IMR-90 (cell line): ENCODE results near the gene CYP2B6. TPM values are rescaled to one million over a fixed set of nuclear protein-coding genes. Genes with fewer than 3 reads are reported as not detected.

ENCODE experiments used
- ATAC-seq: fragments of 200-7000 bp; cut with Tn5 transposase; 2 replicates; pipeline ENCODE4 v1.9.1; 2020; ENCODE audit warnings: low read depth, mild to moderate bottlenecking, moderate library complexity
- BruUV-seq: library from RNA; stranded (reverse); fragments of 400-500 nt; replicated peaks from 2 replicates; lab custom pipeline; 2021; lab: Mats Ljungman, UMichigan
- CTCF ChIA-PET: fragments of 300-600 bp; formaldehyde crosslinking; extraction: SDS; loops from one replicate; lab custom pipeline; 2021; ENCODE audit warnings: antibody characterized with exemption; lab: Yijun Ruan, JAX
- POLR2A ChIA-PET: fragments of 300-600 bp; sonication (Branson Sonifier 250); formaldehyde crosslinking; loops from one replicate; lab custom pipeline; 2022; ENCODE audit warnings: antibody characterized with exemption; ENCODE audit not compliant: unreplicated experiment; lab: Charles Lee
- DNase-seq: peaks from one replicate; pipeline ENCODE4 v3.0.0; 2013
- H2AFZ ChIP-seq: replicated peaks from 2 replicates; pipeline ENCODE3; 2013; ENCODE audit warnings: low read length, mild to moderate bottlenecking; ENCODE audit not compliant: poor library complexity
- H2AK5ac ChIP-seq: 2 replicates; pipeline ENCODE4 v1.6.1; 2013; ENCODE audit warnings: low read depth, low read length, inconsistent platforms
- H2AK9ac ChIP-seq: replicated peaks from 2 replicates; pipeline ENCODE3; 2013; ENCODE audit warnings: mild to moderate bottlenecking, low read depth, low read length, moderate library complexity; ENCODE audit not compliant: poor library complexity
- H2BK120ac ChIP-seq: 2 replicates; pipeline ENCODE4 v1.6.1; 2013; ENCODE audit warnings: low read depth, low read length, inconsistent platforms
- H2BK15ac ChIP-seq: 3 replicates; pipeline ENCODE4 v1.6.1; 2013; ENCODE audit warnings: low read depth, low read length, inconsistent platforms
- H2BK20ac ChIP-seq: 2 replicates; pipeline ENCODE4 v1.6.1; 2013; ENCODE audit warnings: low read depth, mild to moderate bottlenecking, inconsistent platforms, low read length, moderate library complexity
- H2BK5ac ChIP-seq: 2 replicates; pipeline ENCODE4 v1.6.1; 2013; ENCODE audit warnings: mild to moderate bottlenecking, low read depth, low read length, inconsistent platforms; ENCODE audit not compliant: poor library complexity, severe bottlenecking
- H3K14ac ChIP-seq: replicated peaks from 2 replicates; pipeline ENCODE4 v1.6.1; 2013; ENCODE audit warnings: low read depth, low read length, inconsistent platforms
- H3K18ac ChIP-seq: 2 replicates; pipeline ENCODE4 v1.6.1; 2013; ENCODE audit warnings: low read depth, low read length, control low read depth
- H3K23ac ChIP-seq: 2 replicates; pipeline ENCODE4 v1.6.1; 2013; ENCODE audit warnings: low read depth, low read length, inconsistent platforms
- H3K27ac ChIP-seq: 2 replicates; pipeline ENCODE4 v1.5.1; 2013; ENCODE audit warnings: mild to moderate bottlenecking, control low read depth, low read length; ENCODE audit not compliant: insufficient read depth
- H3K27me3 ChIP-seq: 2 replicates; pipeline ENCODE4 v1.6.1; 2013; ENCODE audit warnings: low read length; ENCODE audit not compliant: control insufficient read depth, insufficient read depth
- H3K36me3 ChIP-seq: 2 replicates; pipeline ENCODE4 v1.6.1; 2013; ENCODE audit warnings: low read length, mixed read lengths; ENCODE audit not compliant: control insufficient read depth, insufficient read depth
- H3K4ac ChIP-seq: 2 replicates; pipeline ENCODE4 v1.6.1; 2013; ENCODE audit warnings: low read depth, low read length, inconsistent platforms
- H3K4me1 ChIP-seq: 2 replicates; pipeline ENCODE4 v1.6.1; 2013; ENCODE audit warnings: low read length, mixed read lengths; ENCODE audit not compliant: control insufficient read depth, insufficient read depth
- H3K4me2 ChIP-seq: 2 replicates; pipeline ENCODE4 v1.6.1; 2013; ENCODE audit warnings: low read depth, mild to moderate bottlenecking, control low read depth, low read length, moderate library complexity
- H3K4me3 ChIP-seq: 2 replicates; pipeline ENCODE4 v1.5.1; 2013; ENCODE audit warnings: low read depth, mild to moderate bottlenecking, control low read depth, low read length, moderate library complexity; ENCODE audit not compliant: insufficient read depth
- H3K56ac ChIP-seq: 2 replicates; pipeline ENCODE4 v1.6.1; 2013; ENCODE audit warnings: low read length, inconsistent platforms; ENCODE audit not compliant: insufficient read depth; ENCODE audit errors: extremely low read depth
- H3K79me1 ChIP-seq, 2 experiments: 2 replicates each; pipeline ENCODE4 v1.6.1; 2013; ENCODE audit warnings: low read length in 2 of 2, inconsistent platforms in 1 of 2, low read depth in 1 of 2
- H3K9ac ChIP-seq: 2 replicates; pipeline ENCODE4 v1.6.1; 2013; ENCODE audit warnings: low read depth, low read length, control low read depth
- H3K9me1 ChIP-seq: 2 replicates; pipeline ENCODE4 v1.6.1; 2013; ENCODE audit warnings: low read length, inconsistent platforms; ENCODE audit not compliant: insufficient read depth
- H3K9me3 ChIP-seq: 2 replicates; pipeline ENCODE4 v1.6.1; 2013; ENCODE audit warnings: low read length; ENCODE audit not compliant: control insufficient read depth, insufficient read depth
- H4K20me1 ChIP-seq: 2 replicates; pipeline ENCODE4 v1.6.1; 2013; ENCODE audit warnings: low read length, inconsistent platforms; ENCODE audit not compliant: insufficient read depth
- H4K5ac ChIP-seq: 2 replicates; pipeline ENCODE4 v1.6.1; 2013; ENCODE audit warnings: mild to moderate bottlenecking, low read depth, low read length, control low read depth
- H4K8ac ChIP-seq, 2 experiments: 2 replicates each; pipeline ENCODE4 v1.6.1; 2013; ENCODE audit warnings: low read depth in 2 of 2, low read length in 2 of 2, control low read depth in 1 of 2, inconsistent platforms in 1 of 2
- H4K91ac ChIP-seq: 2 replicates; pipeline ENCODE4 v1.6.1; 2013; ENCODE audit warnings: low read depth, low read length, inconsistent platforms; ENCODE audit not compliant: insufficient read depth
- CEBPB ChIP-seq: IDR thresholded peaks from 2 replicates; pipeline ENCODE4 v1.6.1; 2012; ENCODE audit warnings: low read depth, low read length, improper control_type of control experiment
- CHD1 ChIP-seq: IDR thresholded peaks from 2 replicates; pipeline ENCODE4 v1.6.1; 2012; ENCODE audit warnings: low read depth, low read length, improper control_type of control experiment
- ELK1 ChIP-seq: fragments of 150-350 bp; IDR thresholded peaks from 2 replicates; pipeline ENCODE4 v1.6.1; 2016; ENCODE audit warnings: low read depth, mild to moderate bottlenecking, low read length, moderate library complexity, borderline replicate concordance
- MAFK ChIP-seq: IDR thresholded peaks from 2 replicates; pipeline ENCODE4 v1.6.1; 2012; ENCODE audit warnings: low read depth, low read length, improper control_type of control experiment
- MXI1 ChIP-seq: IDR thresholded peaks from 2 replicates; pipeline ENCODE4 v1.6.1; 2012; ENCODE audit warnings: low read depth, mild to moderate bottlenecking, low read length, moderate library complexity, borderline replicate concordance
- NFE2L2 ChIP-seq: fragments of 150-350 bp; IDR thresholded peaks from 2 replicates; pipeline ENCODE4 v1.6.1; 2016; ENCODE audit warnings: low read depth, mild to moderate bottlenecking, low read length
- RAD21 ChIP-seq: IDR thresholded peaks from 2 replicates; pipeline ENCODE4 v1.6.1; 2012; ENCODE audit warnings: low read length, improper control_type of control experiment
- SMC3 ChIP-seq: fragments of 150-350 bp; IDR thresholded peaks from 2 replicates; pipeline ENCODE4 v1.6.1; 2016; ENCODE audit warnings: low read depth, mild to moderate bottlenecking, antibody characterized with exemption, low read length, moderate library complexity
- USF2 ChIP-seq: fragments of 150-350 bp; IDR thresholded peaks from 2 replicates; pipeline ENCODE4 v1.6.1; 2017; ENCODE audit warnings: mild to moderate bottlenecking, antibody characterized with exemption, low read length, low read depth
- WGBS, 2 experiments: methylation state at CpG; one replicate each; pipeline versions ENCODE4 v1.1.5 to v1.1.7; 2013; ENCODE audit warnings: missing lambda C conversion rate in 2 of 2; ENCODE audit not compliant: insufficient read length in 1 of 2; ENCODE audit errors: extremely low coverage in 2 of 2; 5-methylcytosine and 5-hydroxymethylcytosine counted together
- dilution Hi-C: fragments of 300-500 bp; cut with HindIII; formaldehyde crosslinking; loops from one replicate; pipeline ENCODE4 v1.14.3; 2018; ENCODE audit warnings: low sequenced_read_pairs; ENCODE audit not compliant: unreplicated experiment
- in situ Hi-C: fragments of 300-500 bp; cut with MboI; formaldehyde crosslinking; loops from 3 replicates; pipeline ENCODE4 v1.14.3; 2019; ENCODE audit warnings: low sequenced_read_pairs, inconsistent platforms, mixed read lengths
- intact Hi-C: fragments of 100-400 bp; cut with micrococcal nuclease; formaldehyde crosslinking; loops from 2 replicates; pipeline ENCODE4 v1.10.0; 2022
- polyA plus RNA-seq, 3 experiments: library from polyadenylated mRNA; depleted of rRNA; stranded (reverse); fragments of >200 nt; gene quantifications; 2 replicates each; pipeline ENCODE4 v1.2.3, GENCODE V29; 2012; ENCODE audit warnings: low replicate concordance in 1 of 3
- total RNA-seq: library from RNA; depleted of rRNA; stranded (reverse); fragments of >200 nt; gene quantifications from 2 replicates; pipeline ENCODE4 v1.2.3, GENCODE V29; 2012

CYP2B6 gene
- total and polyA plus RNA-seq, 2 of the 4 experiments (the other 2 are of a cell fraction), result not detected

GRCh38 chr19:40995355-40995754, 4.3 kb downstream of the CYP2B6 start:
- Histone ChIP-seq H2AK9ac (no peak overlapping the region), H2AFZ (no peak overlapping the region), H2BK120ac (no peak overlapping the region), H3K79me1 (no peaks in the 10 kb centered on the region), H3K9ac (no peak overlapping the region), H3K4me2 (no peak overlapping the region), H3K4ac (no peak overlapping the region), H3K18ac (no peak overlapping the region), H3K4me3 (no peak overlapping the region), H3K36me3 (no peaks in the 10 kb centered on the region), H3K14ac (no peak overlapping the region), H4K8ac (no peak overlapping the region), H3K9me3 (no peaks in the 10 kb centered on the region), H3K23ac (no peak overlapping the region), H3K56ac (no peak overlapping the region), H3K4me1 (no peaks in the 10 kb centered on the region), H2BK20ac (no peak overlapping the region), H4K91ac (no peak overlapping the region), H3K27me3 (no peaks in the 10 kb centered on the region), H3K27ac (no peak overlapping the region), H2BK5ac (no peak overlapping the region), H3K9me1 (no peaks in the 10 kb centered on the region), H2BK15ac (no peak overlapping the region), H4K20me1 (no peaks in the 10 kb centered on the region), H4K5ac (no peak overlapping the region), H2AK5ac (no peak overlapping the region)
- ATAC-seq, result no peak
- intact Hi-C loops (no loop called here), in situ Hi-C loops (no loop called here), dilution Hi-C loops (no loop called here)
- DNase-seq, result no peak
- POLR2A ChIA-PET, result no interaction called here
- no TSS peak for BruUV-seq
- WGBS, 2 experiments, result 80% methylated on average over 1 of the region's 2 CpGs; no CpG with 5 or more reads in 1 of the 2 experiments
- CTCF ChIA-PET, result no interaction called here
- no peak for TF ChIP-seq SMC3
- TF ChIP-seq USF2, result no peak
- TF ChIP-seq CEBPB, result no peak
- no peak for TF ChIP-seq NFE2L2
- TF ChIP-seq ELK1, result no peak
- TF ChIP-seq RAD21, result no peak
- no peak for TF ChIP-seq MXI1
- TF ChIP-seq MAFK, result no peak
- TF ChIP-seq CHD1, result no peak
